Body of pancreas (tissue), 4 donors: ENCODE measurements around the gene LYPLA2. TPM values are rescaled to one million over a fixed set of nuclear protein-coding genes. Genes with fewer than 3 reads are reported as not detected.

Experiments
- ATAC-seq: fragments of 150-250 bp; one replicate; pipeline ENCODE4 v1.9.1; 2016
- DNase-seq, 4 donors: peaks; one replicate each; pipeline ENCODE4 v3.0.0-alpha.2; 2019
- H3K27ac ChIP-seq, 4 donors: fragments of 200-600 bp; sonication (generic); 1 replicate in 3 of 4; 2 replicates in 1 of 4; pipeline versions ENCODE4 v1.5.1 to v1.6.1; 2016 to 2019; ENCODE audit warnings: mild to moderate bottlenecking in 1 of 4, mixed read lengths in 1 of 4, moderate library complexity in 1 of 4
- H3K27me3 ChIP-seq, 2 donors: fragments of 200-600 bp; sonication (generic); one replicate each; pipeline ENCODE4 v1.6.0; 2016; ENCODE audit warnings: mild to moderate bottlenecking in 1 of 2
- H3K36me3 ChIP-seq, 2 donors: fragments of 200-600 bp; sonication (generic); replicated peaks in 1 of 2; 2 replicates each; pipeline ENCODE4 v1.5.1; 2016; ENCODE audit warnings: low read depth in 2 of 2; ENCODE audit not compliant: insufficient read depth in 1 of 2
- H3K4me1 ChIP-seq: fragments of 200-600 bp; sonication (generic); one replicate; pipeline ENCODE4 v1.6.0; 2016
- H3K4me3 ChIP-seq, 2 donors: fragments of 200-600 bp; sonication (generic); 1 replicate in 1 of 2; 2 replicates in 1 of 2; pipeline ENCODE4 v1.5.1; 2016 to 2019
- H3K9me3 ChIP-seq, 3 donors: fragments of 200-600 bp; sonication (generic); 1 replicate in 2 of 3; 2 replicates in 1 of 3; pipeline ENCODE4 v1.5.1; 2016
- POLR2A ChIP-seq, 3 donors: fragments of 450-650 bp; IDR thresholded peaks; one replicate each; pipeline ENCODE4 v1.6.1; 2016; ENCODE audit warnings: antibody characterized with exemption in 3 of 3, mild to moderate bottlenecking in 2 of 3
- WGBS, 2 donors: methylation state at CpG; one replicate each; pipeline ENCODE4 v1.1.5; 2017; 5-methylcytosine and 5-hydroxymethylcytosine counted together
- intact Hi-C: fragments of 100-400 bp; cut with DNase I; formaldehyde crosslinking; loops from one replicate; pipeline ENCODE4 v1.15.1; 2023
- total RNA-seq, 2 donors: library from RNA; depleted of rRNA; stranded (reverse); fragments of >200 nt; gene quantifications; one replicate each; pipeline ENCODE4 v1.1.0, GENCODE V29; 2016
- TF ChIP-seq, protein P1 (sequence below), 7 experiments: fragments of 450-650 bp in 4 of 7; fragments of 200-600 bp in 3 of 7; sonication (generic) in 3 of 7; IDR thresholded peaks; one replicate each; pipeline ENCODE4 v1.5.1; 2016 to 2019; ENCODE audit warnings: antibody characterized with exemption in 7 of 7

Gene LYPLA2
- total RNA-seq, 2 donors from 2014 or later: 20.4 to 28.5 TPM

DNA sequence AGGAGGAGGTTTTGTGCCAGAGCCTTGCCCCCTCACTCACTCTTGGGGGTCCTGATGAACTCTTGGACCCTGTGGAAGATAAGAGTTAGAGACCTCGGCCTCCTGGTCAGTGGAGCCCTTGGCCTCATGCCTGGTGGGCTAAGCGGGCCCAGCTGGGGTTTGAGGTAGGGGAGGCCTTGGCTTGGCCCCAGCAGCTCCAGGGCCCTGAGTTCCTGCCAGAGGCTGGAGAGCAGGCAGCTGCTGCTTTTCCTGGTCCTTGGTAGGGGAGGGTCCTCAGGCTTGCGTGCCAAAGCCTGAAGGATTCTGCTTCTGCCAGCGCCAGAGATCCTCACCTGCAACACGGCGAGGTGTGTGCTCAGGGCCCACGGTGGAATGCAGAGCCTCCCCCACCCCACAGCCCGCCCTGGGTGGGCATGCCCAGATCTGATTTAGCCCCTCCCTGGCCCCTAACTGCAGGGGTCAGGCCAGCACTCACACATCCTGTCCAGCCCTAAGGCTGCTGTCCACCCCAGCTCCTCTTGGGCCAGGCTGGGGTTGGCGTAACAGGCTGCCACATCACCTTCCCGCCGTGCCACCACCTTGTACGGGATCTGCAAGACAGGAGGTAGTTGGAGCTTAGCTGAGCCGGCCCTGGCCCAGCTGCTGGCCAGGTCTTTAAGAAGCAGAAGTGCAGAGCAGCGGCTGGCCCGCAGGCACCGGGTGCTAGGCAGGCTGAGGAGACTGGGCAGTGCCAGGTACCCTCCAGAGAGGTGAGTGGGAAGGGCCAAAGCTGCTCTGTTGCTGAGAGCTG lies 4.9 kb downstream of the LYPLA2 start:
- H3K27ac ChIP-seq: no peak overlapping the region
- H3K4me1 ChIP-seq: peaks cover 46% of the 10 kb centered on the region
- intact Hi-C loops: no loop called here
- 78% methylated on average over 11 of the region's 16 CpGs; no CpG with 5 or more reads in 1 of the 2 donors for WGBS, 2 donors
- TF ChIP-seq POLR2A (IDR thresholded peaks at IDR 0.05): no peak
- TF ChIP-seq, protein P1, sequence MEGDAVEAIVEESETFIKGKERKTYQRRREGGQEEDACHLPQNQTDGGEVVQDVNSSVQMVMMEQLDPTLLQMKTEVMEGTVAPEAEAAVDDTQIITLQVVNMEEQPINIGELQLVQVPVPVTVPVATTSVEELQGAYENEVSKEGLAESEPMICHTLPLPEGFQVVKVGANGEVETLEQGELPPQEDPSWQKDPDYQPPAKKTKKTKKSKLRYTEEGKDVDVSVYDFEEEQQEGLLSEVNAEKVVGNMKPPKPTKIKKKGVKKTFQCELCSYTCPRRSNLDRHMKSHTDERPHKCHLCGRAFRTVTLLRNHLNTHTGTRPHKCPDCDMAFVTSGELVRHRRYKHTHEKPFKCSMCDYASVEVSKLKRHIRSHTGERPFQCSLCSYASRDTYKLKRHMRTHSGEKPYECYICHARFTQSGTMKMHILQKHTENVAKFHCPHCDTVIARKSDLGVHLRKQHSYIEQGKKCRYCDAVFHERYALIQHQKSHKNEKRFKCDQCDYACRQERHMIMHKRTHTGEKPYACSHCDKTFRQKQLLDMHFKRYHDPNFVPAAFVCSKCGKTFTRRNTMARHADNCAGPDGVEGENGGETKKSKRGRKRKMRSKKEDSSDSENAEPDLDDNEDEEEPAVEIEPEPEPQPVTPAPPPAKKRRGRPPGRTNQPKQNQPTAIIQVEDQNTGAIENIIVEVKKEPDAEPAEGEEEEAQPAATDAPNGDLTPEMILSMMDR (IDR thresholded peaks at IDR 0.05): no peak
- ATAC-seq: no peak
- no peaks in the 10 kb centered on the region for H3K27me3 ChIP-seq
- H3K9me3 ChIP-seq: no peaks in the 10 kb centered on the region
- H3K36me3 ChIP-seq: no peaks in the 10 kb centered on the region
- H3K4me3 ChIP-seq: no peak overlapping the region
- no peak for DNase-seq

DNA sequence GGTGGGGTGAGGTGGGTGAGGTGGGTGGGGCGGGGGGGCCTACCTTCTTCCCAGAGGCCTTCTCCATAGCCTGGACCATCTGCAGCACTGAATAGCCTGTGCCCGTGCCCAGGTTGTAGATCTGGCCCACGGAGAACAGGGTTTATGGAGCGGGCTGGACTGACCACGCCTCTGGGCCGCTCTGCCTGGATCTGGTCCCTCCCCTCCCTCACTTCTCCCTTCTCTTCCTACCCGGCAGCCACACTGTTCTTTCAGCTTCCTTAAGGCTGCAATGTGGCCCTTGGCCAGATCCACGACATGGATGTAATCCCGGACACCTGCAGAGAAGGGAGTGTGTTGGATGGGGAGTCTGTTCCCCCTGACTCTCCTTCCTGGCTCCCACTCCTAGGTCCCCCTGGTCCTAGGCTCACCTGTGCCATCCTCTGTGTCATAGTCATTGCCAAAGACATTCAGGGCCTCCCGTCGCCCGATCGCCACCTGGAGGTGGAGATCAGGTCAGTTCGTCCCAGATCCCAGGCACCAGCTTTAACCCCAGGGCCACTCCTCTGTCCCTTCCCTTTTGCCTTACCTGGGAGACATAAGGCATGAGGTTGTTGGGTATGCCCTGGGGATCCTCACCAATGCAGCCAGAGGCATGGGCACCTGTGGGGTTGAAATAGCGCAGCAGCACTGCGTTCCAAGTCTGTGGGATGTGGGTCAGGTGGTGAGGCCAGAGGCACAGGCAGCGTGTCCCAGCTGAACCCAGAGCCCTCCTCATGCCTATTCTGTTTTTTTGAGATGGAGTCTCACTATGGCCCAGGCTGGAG lies 5.7 kb downstream of the LYPLA2 start:
- 63 to 77% methylated on average over 16 of the region's 17 CpGs for WGBS, 2 donors
- intact Hi-C loops: no loop called here
- Histone ChIP-seq H3K4me3 (no peak overlapping the region), H3K36me3 (no peaks in the 10 kb centered on the region), H3K9me3 (no peaks in the 10 kb centered on the region), H3K4me1 (peaks cover 49% of the 10 kb centered on the region), H3K27ac (no peak overlapping the region), H3K27me3 (no peaks in the 10 kb centered on the region)
- DNase-seq (peak in 1 of 4 donors; percentile 32), ATAC-seq (no peak)
- TF ChIP-seq, protein P1 (IDR thresholded peaks at IDR 0.05): peak in 4 of 7 experiments; percentile 19 to 35 (median 29)
- no peak for TF ChIP-seq POLR2A (IDR thresholded peaks at IDR 0.05)

GRCh38 chr1:23797478-23798448 lies 6.8 kb downstream of the LYPLA2 start:
- DNase-seq (peak in 3 of 4 donors; percentile 23 to 56 (median 49)), ATAC-seq (no peak)
- intact Hi-C loops: no loop called here
- 45 to 59% methylated on average over 13 to 20 of the region's 20 CpGs for WGBS, 2 donors
- H3K36me3 ChIP-seq: no peaks in the 10 kb centered on the region
- no peaks in the 10 kb centered on the region for H3K9me3 ChIP-seq
- H3K4me1 ChIP-seq: peaks cover 43% of the 10 kb centered on the region
- peak overlapping the region in 1 of 4 donors; percentile 96 for H3K27ac ChIP-seq
- H3K4me3 ChIP-seq: no peak overlapping the region
- no peaks in the 10 kb centered on the region for H3K27me3 ChIP-seq
- TF ChIP-seq POLR2A (IDR thresholded peaks at IDR 0.05): no peak
- TF ChIP-seq, protein P1 (IDR thresholded peaks at IDR 0.05): no peak

DNA sequence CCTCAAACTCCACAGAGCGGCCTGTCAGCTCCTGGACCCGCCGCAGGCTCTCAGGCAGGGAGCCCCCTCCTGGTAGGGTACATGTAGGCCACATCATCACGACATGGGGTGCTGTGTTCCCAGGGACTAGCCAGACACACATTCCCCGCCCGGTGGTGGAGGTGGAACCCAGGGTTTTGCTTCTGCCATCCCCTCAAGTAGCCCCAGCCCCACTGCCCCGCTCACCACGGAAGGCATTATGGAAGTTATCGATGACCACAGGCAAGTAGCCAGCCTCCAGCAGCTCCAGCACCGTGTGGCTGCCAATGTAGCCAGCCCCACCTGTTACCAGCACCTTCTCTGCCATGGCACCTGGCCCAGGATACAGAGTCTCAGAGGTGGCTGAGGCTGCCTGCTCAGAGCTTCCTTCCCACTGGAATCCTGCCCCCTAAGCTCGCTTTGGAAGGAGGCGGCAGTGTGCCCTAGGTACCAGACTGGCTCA lies 7.8 kb downstream of the LYPLA2 start:
- intact Hi-C loops: no loop called here
- 53% methylated on average over 10 of the region's 12 CpGs; no CpG with 5 or more reads in 1 of the 2 donors for WGBS, 2 donors
- ATAC-seq (no peak), DNase-seq (peak; percentile 65 to 87 (median 77))
- Histone ChIP-seq H3K9me3 (no peaks in the 10 kb centered on the region), H3K4me1 (peaks cover 33% of the 10 kb centered on the region), H3K4me3 (no peak overlapping the region), H3K36me3 (no peaks in the 10 kb centered on the region), H3K27me3 (no peaks in the 10 kb centered on the region), H3K27ac (peak overlapping the region; percentile 94 to 97 (median 96))
- TF ChIP-seq, protein P1 (IDR thresholded peaks at IDR 0.05): peak in 2 of 7 experiments; percentile 7 to 14
- TF ChIP-seq POLR2A (IDR thresholded peaks at IDR 0.05): no peak
